GM12874 (cell line): ENCODE measurements around the gene DOCK1.

Source experiments
- CTCF ChIP-seq: IDR thresholded peaks from 2 replicates; pipeline ENCODE4 v1.5.1; 2011; ENCODE audit warnings: low read depth, mild to moderate bottlenecking, control low read depth, low read length, moderate library complexity; ENCODE audit not compliant: insufficient read depth

Gene DOCK1

GRCh38 chr10:127310430-127310829 is 405.2 kb downstream of the DOCK1 start:
- TF ChIP-seq CTCF = no peak

DNA sequence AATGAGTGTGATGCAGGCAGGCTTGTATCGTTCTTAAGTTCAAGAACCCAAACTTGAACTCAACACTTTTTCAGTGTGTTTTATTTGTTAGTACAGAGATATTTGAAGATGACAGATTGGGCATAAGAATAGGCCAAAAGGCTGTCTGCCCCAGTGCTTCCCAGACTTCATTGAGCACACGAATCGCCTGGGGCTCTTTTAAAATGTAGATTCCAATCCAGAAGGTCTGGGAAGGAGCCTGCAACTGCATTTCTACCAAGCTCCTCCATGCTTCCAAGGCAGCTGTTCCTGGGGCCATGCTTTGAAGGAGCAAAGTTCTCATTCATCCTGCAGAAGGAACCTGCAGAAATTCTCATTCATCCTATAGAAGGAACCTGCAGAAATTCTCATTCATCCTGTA is 405.7 kb downstream of the DOCK1 start:
- TF ChIP-seq CTCF = no peak

DNA sequence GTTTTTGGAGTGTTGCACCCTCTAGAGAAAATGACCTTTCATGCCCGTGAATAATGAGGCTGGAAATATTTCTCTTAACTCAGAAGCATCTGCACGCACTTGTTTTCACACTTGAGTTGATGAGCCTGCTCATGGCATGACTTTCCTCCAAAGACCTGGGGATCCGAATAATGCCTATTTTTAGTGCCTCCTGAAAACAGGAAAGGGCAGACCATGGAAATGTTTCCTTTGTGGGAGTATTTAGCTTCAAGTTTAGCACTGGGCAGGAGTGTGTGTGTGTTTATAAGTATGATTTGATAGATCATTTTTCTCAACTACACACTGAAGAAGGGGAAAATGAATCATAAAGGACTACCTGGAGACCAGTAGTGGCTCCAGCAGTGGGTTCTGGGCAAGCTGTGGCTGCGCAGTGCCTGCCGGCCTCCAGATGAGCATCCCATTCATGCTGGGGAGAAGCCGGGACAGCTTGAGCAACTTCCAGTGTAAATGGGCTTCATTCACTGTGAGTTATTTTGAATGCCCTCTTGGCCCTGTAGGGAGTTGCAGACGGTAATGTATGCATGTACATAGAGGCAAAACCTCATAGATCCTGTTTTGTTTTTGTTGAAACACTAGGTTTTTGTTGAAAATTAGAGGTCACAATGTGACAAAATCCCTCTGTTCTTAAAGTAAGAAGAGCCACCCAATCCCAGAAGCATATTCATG is 408.9 kb downstream of the DOCK1 start:
- TF ChIP-seq CTCF = no peak

DNA sequence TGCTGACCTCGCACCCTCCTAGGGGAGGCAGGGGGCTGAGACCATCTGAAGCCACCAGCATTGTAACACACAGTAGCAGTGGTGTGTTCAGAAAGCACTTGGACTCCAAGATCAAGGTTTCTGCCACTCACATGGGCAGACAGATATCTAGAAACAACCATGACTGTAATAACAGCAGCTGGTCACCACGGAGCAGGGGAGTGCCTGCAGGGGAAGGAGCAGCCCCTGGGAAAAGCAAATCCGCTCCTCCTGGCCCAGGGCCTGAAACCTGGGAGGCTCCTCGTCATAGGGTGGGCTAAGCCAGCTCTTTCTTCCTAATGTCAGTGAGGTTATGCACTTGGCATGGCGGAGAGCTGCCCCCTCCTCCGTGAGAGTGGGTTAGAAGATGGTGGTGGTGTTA is 409.6 kb downstream of the DOCK1 start:
- TF ChIP-seq CTCF = no peak

GRCh38 chr10:127315888-127316287 is 410.7 kb downstream of the DOCK1 start:
- no peak for TF ChIP-seq CTCF

GRCh38 chr10:127318396-127318795 is 413.2 kb downstream of the DOCK1 start:
- TF ChIP-seq CTCF = no peak

GRCh38 chr10:127319271-127319670 is 414.0 kb downstream of the DOCK1 start:
- TF ChIP-seq CTCF = no peak
